C1 segment of cervical spinal cord (tissue), 14 donors: ENCODE data around the gene ITGB6.

Experiments used
- DNase-seq, 14 donors: peaks; one replicate each; lab custom pipeline; 2025; lab: John Stamatoyannopoulos, UW

The ITGB6 gene

DNA sequence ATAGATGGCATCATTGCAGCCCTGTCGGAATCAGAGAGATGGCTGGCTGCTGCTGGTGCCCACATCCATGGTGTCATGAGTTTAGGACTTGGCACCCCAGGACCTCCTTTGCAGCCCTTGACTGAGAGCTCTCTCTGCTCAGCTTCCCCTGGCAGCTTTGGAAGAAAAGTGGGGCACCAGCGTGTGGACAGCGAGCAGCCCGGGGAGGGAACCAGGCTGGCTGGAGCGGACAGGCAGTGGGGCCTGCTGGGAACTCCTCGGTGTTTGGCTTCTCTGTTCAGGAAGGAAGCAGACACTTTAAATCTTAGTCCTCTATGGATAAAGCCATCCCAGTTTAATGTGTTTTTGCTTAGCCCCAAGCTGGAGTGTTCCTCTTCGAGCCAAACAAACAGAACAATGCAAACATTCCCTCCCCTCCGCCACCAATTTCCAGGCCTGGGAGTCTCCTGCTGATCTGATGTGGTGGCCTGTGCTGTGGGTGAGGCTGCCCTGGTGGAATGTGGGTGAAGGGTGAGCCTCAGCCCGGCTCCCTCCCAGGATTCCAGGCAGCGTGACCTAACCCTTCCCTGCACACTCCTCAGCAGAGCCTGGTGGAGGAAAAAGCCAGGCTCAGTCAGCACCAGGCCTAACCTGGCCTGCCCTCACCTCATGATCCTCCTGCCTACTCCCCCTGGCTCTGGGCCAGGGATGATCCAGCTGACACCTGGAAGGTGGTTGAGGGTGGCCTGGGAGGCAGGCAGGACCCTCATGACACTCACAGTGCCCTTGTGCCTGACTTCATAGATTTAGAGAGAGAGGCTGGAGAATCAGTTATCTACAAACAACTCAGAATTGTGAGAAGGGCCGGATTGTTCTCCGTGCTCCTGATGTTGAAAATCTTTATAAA lies 21.6 kb upstream of the ITGB6 start:
- no peak for DNase-seq

DNA sequence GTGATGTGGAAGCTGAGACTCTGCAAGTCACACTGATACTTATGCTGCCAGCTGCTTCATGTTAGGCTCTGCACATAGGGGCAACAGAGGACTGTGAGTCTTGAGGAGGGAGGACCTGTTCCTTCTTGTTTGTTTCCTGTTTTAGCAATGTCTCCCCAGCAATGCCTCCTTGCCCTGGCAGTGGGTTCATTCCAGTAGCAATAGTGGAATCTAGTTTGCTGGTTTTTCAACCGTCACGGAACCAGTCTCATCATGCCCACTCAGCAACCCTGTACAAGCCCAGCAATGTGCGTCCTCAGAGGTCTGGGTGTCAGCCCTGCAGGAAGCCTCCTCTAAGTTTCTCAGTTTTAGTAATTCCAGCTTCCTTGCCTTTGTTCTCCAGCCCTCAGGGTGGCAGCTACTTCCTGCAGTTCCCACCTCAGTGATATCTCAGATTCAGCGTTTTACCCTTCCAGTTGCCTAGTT lies 20.5 kb upstream of the ITGB6 start:
- no peak for DNase-seq

DNA sequence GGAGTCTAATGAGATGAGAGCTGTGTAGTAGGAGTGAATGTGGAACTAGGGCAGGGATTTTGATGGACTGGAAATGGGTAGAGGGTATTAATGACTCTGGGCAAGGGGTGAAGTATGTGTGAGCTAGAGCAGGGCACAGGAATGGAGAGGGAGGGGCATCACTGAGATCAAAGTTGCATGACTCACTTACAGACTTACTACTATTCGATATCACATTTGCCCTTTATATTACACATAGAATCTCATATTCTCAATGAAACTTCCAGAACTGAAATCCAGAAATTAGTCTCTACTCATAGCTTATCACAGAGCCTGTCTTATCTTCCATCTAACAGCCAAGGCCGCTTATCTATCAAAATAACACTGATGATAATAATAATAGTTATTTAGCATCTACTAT lies 20.0 kb upstream of the ITGB6 start:
- DNase-seq, result no peak

DNA sequence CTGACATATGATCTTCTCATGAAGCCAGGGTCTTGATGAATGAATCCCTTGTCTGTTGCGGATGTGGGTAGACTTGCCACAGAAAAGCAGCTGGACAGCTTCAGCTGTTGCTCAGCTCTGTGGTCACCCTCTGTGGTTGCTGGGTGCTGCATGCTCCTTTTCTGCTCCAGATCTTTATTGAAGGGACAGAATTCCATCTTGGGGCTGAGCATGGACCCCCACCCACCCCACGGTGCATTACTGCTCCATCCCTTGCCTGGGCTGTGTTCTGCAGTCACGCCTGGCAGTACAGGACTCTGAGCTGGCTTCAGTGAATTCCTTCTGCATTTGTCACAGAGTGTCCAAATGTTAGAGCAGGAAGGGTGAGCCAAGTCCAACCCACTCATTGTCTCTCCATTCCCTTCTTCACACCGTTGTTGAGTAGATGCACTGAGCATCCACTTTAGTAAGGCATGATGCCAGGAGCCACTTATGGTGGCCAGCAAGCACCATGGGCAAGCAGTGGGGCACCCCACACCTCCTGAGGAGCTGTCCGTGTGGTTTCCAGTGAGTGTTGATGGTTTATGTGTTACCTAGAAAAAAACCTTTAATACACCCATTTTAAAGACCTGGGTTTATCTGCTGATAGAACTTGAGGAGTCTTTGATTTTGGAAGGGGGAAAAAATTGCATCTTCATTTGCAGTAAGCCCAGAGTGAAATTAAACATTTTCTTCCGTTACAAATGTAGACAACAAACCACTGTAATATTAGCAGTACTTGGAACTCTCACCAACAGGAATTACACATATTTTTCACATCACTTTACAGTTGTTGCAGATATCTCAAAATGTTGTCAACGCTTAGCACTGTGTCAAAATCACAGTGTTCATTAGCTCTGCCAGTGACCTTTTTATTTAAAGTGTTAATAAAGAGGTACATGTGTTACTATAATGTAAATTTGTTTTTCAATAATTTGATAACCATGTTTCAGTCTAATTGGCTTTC lies 14.7 kb upstream of the ITGB6 start:
- no peak for DNase-seq

DNA sequence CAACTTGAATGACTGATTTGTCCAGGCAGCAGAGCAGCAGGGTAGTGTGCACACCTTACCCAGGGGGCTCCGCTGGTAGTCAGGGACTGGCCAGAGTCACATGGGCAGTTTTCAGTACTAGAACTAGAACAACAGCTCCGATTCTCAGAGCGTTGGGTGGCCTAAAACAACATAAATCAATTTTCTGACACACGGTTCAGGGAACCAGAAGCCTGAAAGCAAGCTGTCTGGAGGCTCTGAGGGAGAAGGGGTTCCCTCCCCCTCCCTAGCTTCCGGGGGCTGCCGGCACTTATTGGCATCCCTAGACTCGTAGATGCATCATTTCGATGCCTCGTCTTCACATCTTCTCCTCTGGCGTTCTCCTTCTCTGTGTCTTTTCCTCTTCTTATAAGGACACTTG lies 13.4 kb upstream of the ITGB6 start:
- DNase-seq, result no peak

DNA sequence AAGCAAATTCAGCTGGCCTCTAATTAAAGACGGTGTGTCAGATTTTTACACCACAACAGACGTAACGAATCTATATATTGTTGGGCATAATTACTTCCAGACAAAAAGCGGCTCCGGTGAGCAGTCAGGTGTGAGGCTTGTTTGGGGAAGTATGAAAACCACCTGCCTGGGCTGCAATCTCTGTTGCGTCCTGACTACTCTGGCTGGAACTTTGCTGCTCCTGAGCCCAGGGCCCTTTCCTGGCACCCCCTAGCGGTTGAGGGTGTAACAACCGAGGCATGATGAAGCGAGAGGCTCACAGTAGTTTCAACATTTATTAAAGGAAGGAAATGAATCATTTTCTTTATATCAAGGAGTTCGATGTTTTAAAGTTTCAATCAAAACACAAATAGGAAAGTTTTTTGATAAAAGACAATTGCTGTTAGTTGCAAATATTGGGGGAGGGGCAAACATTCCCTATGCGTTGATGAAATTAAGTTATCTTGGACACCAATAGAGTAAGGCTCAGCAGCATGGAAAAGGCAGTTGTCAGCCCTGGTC lies 10.6 kb upstream of the ITGB6 start:
- DNase-seq, result peak in 3 of 14 donors; percentile 12 to 38 (median 14)

DNA sequence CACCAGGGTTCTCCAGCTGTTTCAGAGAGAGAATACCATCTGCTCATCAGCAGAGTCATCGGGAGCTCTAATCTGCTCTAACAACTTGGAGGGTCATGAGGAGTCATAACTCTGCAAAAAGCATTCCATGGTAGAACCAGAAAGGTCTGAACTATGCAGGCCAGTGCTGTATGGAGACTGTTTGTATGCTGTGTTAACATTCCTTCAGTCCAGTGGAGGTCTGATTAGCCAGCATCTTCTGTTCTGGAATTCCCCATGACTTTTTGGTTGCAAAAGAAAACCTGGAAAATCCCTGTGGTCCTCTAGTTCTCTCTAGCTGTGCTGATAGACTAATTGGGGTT lies 9.4 kb upstream of the ITGB6 start:
- no peak for DNase-seq

DNA sequence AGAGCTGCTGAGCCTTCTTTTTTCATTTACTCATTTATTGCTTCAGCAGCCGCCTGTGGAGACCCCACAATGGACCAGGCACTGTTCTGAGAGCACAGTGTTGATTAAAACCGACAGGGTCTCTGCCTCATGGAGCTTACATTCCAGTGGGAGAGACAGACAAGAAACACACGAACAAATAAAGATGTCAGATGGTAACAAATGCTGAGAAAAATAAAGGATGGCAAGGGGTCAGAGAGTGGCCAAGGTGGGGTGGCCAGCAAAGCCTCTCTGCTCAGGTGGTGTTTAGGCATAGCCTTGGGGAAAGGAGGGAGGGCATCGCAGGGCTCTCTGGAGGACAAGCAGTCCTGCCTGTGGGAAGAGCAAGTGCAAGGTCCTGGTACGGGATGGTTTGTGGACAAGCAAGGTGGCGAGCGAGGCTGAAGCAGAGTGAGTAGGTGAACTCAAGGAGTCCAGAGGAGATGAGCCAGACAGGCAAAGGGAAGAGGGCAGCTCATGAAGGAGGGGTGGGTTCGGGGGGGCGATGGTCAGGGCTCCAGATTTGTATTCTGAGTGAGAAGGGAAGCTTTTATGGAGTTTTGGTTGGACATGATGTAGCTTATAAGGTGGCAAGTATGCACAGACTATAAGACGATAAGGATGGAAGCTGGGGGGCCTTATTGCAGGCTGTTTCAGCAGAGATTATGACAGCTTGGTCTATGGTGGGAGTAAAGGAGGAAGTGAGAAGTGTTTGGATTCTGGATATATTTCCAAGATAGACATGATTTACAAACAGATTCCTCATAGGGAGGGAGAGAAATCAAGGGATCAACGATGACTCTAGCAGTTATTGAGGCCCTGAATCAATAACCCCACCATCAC lies 8.8 kb upstream of the ITGB6 start:
- DNase-seq, result no peak

DNA sequence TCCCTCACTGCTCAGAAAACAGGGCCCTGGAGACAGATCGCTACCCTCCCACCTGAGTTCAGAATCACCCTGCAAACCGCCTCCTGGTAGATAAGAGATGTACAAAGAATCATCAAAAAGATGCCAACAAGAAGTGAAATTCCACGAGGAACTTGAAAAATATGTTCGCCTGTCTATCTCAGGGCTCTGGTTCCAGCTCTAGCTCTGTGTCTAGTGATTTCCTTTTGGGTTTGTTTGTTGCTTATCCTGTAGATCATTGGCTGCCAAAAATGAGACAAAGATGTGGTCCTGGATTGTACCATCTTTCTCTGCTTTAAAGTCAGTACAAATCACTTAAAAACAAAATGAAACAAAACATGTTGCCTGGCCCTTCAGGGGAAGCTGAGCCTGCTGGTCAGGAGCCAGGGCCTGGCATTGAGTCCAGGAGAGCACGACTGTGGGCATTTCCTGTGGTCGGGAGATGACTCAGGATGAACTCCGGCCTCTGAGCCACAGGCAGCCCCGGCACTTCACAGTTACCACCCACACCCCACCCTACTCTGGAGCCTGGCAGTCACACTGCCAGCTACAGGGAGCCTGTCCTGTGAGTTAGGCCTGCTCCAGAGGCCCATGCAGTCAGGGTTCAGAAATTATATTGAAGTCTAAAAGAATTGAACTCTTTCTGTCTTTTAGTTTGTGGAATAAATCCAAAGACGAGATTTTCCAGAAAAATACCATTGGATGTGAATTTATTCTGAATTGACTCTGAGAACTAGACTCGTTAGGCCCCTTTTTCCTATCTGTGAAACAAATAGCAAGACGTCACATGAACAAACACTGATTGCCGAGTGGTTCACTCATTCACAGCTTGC lies 8.0 kb upstream of the ITGB6 start:
- peak in 3 of 14 donors; percentile 17 to 68 (median 22) for DNase-seq

DNA sequence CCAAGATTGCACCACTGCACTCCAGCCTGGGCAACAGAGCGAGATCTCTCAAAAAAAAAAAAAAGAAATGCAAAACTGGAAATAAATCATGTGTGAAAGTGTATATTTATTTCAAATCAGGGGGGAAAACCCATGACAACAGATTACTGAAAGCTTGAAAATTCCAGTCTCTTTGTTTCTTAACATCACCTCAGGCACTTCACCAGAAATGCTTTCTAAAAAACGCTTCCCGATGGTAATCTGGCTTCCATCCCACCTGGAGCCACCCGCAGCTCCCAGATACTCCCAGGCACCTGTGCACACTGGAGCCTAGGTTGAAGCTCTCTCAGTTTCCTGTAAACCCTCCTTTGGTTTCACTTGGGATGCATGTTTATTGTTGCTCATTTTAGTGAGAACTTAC lies 7.2 kb upstream of the ITGB6 start:
- no peak for DNase-seq

DNA sequence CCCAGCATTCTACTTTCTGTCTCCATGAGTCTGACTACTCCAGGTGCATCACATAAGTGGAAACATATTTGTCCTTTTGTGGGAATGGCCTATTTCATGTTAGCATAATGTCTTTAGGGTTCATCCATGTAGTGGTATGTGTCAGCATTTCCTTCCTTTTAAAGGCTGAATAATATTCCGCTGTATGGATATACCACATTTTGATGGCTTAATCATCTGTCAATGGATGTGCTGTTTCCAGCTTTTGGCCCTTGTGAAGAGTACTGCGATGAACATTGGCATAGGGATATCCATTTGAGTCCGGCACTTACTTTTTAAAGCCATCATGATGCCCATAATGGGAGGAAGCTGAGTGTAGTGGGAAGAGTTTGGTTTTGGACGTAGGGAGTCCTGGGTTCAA lies 6.4 kb upstream of the ITGB6 start:
- DNase-seq, result no peak

DNA sequence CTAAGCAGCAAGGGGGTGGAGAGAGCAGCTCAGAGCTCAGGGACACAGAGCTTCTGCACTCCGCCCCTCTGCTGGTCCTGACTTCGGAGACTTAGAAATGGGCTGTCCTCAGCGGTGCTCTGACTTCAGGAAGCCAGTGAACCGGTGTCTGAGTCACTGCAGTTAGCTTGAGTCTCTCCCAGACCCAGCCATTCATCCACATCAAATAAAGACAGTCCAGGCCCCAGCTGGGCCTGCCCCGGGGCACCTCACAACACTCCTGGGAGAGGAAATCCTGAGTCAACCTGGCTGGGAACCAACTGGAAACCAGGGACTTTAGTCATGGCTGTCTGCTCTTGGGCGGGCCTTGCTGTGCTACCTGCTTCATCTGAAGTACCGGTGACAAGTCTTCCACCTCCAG lies 5.4 kb upstream of the ITGB6 start:
- DNase-seq, result peak in 1 of 14 donors; percentile 6

DNA sequence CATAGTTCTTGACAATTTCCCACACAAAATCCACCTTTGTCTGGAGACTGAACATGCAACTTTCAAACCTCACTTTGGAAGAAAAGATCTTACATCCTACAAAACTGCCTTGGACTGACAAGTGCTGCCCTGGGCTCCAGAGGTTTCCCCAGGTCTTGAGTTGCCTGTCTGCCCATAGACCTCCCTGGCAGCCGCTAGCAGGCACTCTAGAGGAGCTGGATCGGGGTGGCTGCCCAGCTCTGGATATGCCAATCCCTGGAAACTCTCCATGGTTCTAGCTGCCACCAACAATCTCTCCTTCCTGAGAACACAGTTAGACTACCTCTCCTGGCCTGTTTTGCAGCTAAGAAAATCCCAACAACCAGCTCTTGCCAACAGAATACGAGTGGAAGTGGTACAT lies 3.4 kb upstream of the ITGB6 start:
- no peak for DNase-seq

DNA sequence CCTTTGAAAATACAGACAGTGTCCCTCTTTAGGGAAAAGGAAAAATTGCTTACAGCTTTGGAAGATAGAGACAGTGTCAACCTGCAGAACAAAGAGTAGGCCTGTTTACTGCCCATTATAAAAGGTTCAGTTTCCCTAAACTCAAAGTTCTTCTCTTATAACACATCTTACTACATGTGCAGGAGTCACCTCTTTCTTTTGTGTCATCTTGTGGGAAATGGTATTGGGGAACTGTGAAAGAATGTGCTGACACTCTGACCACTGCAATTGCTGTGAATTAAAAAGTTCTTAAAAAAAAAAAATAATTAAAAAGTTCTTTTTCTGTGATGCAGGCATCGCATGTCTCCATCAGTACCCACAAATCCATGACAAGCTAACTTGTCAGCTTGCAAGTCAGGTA lies 2.9 kb upstream of the ITGB6 start:
- DNase-seq, result no peak

DNA sequence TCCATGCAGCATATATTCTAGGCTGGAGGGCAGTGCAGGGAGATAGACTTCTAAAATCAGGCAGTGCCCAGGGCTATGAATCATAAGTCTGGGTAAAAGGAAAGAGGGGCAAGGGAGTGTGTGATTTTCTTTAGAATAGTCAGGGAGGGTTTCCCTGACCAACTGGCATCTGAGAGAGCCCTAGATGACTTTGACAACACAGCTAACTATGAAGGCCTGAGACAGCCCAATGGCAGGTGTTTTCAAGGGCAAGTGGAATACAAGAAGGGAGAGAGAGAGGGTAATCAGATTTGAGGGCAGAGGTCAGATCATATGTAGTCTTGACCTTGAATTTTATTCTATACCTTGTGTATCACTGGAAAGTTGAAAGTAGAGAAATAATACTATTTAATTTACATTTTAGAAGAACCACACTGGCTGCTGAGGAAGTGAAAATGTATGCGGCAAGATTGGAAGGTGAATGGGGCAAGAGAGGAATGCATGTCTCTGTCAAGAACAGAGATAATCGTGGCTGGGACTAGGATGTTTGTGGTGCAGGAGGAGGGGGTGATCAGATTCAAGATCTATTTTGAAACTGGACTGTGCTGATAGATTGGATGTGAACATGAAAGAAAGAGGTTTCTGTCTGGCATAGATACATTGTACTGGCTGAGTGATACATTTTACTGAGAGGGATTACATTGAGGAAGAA lies 1.9 kb upstream of the ITGB6 start:
- no peak for DNase-seq

DNA sequence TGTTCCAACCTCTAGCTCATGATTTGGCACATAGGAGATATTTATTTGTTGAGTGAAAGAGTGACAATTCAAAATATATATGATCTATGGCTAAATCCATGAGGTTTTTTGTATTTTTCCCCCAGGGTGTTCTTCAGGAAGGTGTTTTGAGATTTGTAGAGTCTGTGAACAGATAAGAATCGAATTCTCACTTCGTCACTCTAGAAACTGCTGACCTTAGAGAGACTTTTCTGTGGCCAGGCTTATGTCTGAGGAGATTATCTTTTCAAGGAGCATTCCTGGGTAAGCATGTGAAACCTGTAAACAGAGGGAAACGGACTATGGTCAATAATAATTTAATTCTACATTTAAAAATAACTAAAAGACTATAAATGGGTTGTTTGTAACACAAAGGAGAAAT lies 849 bp upstream of the ITGB6 start:
- DNase-seq, result no peak

DNA sequence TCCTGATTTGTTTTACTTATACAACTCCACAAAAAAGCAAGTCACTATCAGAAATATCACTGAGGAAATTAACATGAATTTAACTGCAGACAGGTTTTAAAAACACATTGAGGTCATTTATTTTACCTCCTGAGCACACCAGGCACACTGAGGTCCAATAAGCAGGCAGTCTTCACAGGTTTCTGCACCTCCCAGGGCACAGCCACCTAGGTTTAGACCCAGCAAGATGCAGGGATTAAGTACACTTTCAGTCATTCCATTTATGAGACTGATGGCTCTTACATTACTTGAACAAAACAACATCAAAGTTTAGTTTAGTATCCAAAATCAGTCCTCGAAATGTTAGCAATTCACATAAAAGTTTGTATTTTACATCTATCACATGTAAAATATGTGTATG lies 1.0 kb downstream of the ITGB6 start:
- no peak for DNase-seq

DNA sequence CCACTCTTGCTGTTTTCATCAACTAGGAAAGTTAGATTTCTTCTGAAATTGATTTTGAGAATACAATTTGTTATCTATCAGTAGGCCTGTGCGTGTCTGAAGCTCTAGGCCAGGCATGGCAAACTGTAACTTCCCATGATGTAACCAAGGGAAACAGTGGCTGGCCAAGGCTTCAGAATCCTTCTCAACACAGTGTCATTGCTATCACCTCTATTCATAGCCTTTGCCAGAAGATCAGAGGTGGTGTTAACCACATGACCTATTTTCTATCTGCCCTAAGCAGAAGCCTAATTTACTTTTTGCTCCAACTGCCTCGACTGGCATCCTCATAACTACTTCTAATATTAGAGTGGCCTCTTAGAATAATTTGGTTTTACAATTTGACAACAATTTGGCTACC lies 2.5 kb downstream of the ITGB6 start:
- DNase-seq, result no peak

DNA sequence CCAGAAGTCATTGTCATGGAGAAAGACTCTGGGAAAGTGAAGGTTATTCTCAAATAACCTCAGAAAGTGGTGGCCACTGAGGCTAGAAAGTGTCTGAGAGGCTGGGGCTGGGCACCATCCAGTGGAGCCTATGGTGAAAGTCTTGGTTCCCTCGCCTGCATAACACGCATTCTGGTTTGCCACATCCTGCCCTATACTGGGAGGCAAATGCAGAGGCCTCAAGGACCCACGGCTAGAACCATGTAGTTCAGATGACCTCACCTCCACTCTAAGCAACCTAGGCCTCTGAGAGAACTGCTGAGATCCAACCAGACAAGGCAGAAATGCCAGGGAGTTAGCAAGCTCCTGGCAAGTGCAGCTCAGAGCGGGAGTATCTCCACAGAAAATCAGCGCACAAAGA lies 5.1 kb downstream of the ITGB6 start:
- no peak for DNase-seq

DNA sequence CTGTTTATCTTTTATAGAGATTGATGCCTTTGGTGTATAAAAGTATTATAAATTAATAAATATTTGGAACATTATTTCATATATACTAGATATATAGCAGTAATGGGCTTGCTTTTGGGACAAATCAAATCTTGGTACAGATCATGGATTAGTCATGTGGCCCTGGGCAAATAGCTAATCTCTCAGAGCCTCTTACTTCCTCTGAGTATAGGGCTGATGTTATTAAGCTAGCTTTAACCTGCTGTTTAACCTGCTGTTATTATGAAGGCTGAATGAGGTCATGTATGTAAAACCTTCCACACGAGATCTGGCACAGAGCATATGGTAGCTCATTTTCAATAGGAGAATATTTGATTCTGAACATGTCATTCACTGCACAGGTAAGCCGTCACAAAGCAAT lies 5.7 kb downstream of the ITGB6 start:
- DNase-seq, result no peak
